Measurements from ENCODE around the gene STX10.

STX10 gene

GRCh38 chr19:13101590-13102415 is 48.4 kb downstream of the STX10 start:
- DNase-seq (ENCODE audit: low read depth in 2 of 3, low spot score in 2 of 3), result no peak

DNA sequence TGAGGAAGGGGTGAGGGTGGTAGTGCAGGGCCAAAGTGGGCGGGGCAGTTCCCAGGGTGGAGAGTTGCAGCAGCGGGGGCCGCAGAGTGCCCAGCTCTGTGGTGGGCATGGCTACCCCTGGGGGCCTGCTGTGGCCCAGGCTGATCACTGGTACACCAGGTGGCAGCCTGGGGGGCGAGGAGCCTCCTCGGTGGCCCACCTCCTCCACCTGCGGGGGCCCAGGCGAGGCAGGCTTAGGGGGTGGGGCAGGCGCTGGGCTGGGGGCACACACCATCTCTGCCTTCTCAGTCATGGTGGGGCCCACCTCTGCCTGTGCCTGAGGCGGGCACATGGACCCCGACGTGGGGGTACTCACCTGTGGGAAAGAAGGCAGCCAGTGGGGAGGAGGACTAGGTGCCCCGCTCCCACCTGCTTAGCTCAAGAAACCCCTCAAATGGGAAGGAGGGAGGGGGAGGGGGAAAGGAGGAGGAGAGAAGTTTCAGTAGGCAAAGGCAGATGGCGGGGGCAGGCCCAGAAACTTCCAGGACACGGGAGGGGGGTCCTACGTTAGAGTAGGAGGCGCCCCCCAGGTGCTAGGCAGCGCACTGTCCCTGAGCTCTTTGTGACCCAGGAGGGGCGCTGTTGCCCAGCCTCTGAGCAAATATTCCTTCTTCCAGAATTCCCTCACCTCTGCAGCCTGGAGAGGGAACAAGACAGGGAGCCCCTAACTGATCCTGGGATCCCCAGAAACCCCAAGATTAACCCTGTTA is 49.2 kb downstream of the STX10 start:
- no peak for DNase-seq (ENCODE audit: low read depth in 2 of 3, low spot score in 2 of 3)

DNA sequence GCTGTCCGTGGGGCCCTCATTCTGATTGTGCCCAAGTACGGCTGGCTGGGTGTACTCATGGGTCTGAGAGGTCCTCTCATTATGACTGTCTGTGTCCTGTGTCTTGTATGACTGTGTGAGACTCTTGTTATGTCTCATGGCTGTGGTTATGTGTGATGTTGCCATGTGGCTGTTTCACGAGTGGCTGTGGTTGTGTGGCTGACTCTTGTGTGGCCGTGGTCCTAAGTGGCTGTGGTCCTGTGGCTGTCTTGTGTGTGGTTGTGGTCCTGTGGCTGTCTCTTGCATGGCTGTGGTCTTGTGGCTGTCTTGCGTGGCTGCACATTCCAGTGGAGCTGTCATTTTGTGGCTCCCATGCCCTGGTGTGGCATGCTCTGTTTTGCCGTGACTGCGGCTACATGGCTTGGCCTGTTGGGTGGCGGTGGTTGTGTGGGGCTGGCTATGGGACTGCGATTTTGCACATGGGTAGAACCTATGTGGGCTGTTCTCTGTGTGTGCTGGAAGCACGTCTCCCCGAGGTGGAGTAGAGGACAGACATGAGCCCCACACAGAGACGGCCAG is 50.1 kb downstream of the STX10 start:
- no peak for DNase-seq (ENCODE audit: low read depth in 2 of 3, low spot score in 2 of 3)

DNA sequence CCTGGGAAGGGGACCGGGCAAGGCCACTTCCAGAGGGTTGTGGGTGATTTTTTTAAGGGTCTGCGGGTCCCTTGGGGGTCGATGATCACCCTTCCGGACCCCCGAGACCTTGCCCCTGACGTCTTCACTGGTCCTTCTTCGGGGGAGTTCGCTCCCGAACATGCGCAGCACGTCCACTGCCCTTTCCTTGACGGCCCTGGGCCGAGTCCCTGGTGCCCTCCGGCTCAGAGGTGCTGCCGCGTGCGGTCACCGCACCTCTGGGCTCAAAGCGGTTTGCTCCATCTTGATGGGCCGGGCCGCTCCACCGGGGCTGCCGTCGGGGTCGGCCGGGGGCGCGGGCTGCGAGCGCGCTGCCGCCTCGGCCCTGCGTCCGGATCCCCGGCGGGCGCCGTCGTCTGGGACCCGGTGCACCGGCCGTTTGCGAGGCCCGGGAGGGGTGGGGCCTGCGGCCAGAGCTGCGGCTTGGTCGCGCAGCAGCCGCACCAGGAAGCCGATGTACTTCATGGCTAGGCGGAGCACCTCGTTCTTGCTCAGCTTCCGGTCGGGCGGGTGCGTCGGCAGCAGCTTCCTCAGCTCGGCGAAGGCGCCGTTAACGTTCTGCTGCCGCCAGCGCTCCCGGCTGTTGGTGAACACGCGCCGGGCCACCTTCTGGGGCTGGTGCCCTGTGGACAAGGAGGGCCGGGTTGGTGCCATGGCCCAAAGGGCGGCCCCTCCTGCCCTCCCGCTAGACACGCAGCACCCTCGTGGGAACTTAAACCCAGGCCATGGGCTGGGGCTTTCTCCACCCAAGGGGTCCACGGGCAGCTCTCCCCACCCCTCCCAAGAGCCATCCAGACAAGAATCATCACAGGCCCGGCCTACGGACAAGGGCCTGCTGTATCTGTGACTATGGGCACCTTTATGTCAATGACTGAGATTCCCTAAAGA is 50.8 kb downstream of the STX10 start:
- DNase-seq (ENCODE audit: low read depth in 2 of 3, low spot score in 2 of 3), result no peak

DNA sequence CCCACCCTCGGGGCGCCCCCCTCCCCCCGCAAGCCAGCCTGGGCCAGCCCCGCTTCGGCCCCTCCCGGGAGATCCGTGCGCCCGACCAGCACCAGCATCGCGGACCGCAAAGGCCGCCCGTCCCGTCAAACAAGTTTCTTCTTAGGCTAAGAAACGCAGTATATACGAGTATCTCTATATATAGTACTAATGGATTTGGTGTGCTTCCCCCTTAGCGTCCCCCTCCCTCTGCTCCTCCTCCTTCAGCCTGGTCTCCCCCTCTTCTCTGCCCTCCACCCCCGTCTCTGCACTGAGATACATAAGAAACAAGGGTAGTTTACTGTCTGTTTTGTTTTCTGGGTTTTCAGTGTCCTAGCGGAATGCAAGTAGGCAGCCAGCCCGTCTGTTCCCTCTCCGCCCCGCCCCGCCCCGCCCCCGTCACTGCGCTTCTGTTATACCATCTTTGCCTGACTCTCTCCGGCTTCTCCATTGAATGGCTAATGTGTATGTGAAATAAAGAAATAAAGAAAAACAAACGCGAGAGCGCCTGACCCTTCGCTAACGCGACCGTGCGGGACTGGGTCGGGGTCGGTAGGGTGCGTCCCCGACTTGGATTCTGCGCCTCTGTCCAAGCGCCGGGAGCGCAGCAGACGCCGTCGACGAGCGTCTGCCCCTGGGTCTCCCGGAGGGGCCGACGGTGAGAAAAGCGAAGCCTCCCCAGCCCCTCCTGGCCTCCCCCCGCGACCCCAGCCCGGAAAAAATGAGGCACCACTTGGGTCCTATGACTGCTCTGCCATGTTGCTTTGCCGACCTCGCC is 51.7 kb downstream of the STX10 start:
- no peak for DNase-seq (ENCODE audit: low read depth in 2 of 3, low spot score in 2 of 3)

DNA sequence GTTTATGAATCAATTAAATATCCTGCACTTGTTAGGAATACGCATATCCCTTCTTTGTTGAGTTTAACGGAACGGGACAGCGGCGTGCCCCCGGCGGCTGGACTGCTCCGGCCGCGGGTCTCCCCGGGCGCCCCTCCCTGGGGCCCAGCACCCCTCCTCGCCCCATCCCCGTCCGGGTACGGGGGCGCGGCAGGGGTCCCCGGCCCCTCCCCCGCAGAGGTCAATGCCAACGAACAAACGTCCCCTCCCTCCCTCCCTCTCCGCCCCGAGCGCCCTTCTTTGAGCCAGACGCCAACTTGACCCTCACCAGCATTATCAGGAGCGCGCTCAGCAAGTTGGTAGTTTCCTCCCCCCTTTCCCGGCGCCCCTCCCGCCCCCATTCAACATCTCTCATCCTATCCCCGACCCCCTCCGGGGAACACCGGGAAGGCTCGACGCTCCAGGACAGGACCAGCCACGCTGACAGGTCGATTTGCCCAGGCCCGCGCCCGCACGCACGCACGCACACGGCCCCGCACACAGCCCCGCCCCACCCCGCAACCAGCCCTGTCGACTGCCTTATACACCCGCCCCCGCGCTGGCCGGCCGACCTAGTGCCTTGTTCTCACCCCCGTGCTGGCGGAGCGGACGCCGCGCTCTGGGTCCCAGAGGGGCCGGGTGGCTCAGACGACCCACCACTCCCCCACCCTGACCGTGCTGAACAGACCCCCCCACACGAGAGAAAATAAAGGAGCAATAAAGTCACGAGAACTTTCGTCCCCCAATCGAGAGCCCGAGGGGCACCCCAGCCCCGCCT is 52.5 kb downstream of the STX10 start:
- DNase-seq (ENCODE audit: low read depth in 2 of 3, low spot score in 2 of 3), result no peak

- no peak for DNase-seq (ENCODE audit: low read depth in 2 of 3, low spot score in 2 of 3)
Observed at GRCh38 chr19:13097033-13097462, 53.1 kb downstream of the STX10 start.

- DNase-seq (ENCODE audit: low read depth in 2 of 3, low spot score in 2 of 3), result no peak
Observed at GRCh38 chr19:13095934-13096927, 53.9 kb downstream of the STX10 start.

GRCh38 chr19:13095393-13095784 is 54.8 kb downstream of the STX10 start:
- no peak for DNase-seq (ENCODE audit: low read depth in 2 of 3, low spot score in 2 of 3)

DNA sequence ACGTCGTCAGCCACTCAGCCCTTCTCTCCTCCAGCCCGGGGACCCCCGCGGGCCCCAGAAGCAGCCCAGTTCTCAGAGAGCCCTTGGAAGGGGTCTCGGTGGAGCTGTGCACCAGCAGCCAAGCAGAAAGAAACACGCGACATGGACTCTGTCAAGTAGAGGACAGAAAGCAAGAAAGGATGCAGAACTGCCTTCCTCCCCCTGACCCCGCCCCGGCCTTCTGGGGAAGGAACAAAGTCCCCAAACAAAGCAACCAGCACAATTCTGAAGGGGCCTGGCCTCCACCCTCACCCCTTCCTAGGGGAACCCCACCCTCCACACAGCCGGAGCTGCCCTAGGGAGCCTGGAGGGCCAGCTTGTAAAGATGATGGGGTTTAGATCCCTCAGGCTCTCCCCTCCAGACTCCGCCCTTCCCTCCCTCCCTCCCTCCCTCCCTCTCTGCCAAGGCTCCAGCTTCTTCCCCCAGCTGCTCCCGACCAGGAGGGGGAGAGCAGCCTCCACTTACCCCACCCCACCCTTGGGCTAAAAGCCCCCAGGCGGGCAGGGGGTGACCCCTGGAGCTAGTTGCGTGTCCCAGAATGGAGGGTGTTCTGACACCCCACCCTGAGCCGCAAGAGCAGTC is 55.3 kb downstream of the STX10 start:
- no peak for DNase-seq (ENCODE audit: low read depth in 2 of 3, low spot score in 2 of 3)

GRCh38 chr19:13094106-13094504 is 56.1 kb downstream of the STX10 start:
- no peak for DNase-seq (ENCODE audit: low read depth in 2 of 3, low spot score in 2 of 3)
